Measurements from ENCODE around the gene DCUN1D5. TPM values are rescaled to one million over a fixed set of nuclear protein-coding genes. Genes with fewer than 3 reads are reported as not detected.

The DCUN1D5 gene
- total and polyA plus RNA-seq, 9 of the 15 experiments (the other 6 are each of a cell fraction or from before 2014, with no cell fraction given): 38.4 to 242 (median 115) TPM

- TF ChIP-seq CTCF (IDR thresholded peaks at IDR 0.05 in 2 of 3, conservative IDR thresholded peaks at IDR 0.05 in 1 of 3; ENCODE audit: insufficient read depth in 2 of 3, low read depth in 1 of 3, low read length in 3 of 3): peak; percentile 35 to 56 (median 38); a peak in 4 of 6 replicates
- TF ChIP-seq, protein P1, sequence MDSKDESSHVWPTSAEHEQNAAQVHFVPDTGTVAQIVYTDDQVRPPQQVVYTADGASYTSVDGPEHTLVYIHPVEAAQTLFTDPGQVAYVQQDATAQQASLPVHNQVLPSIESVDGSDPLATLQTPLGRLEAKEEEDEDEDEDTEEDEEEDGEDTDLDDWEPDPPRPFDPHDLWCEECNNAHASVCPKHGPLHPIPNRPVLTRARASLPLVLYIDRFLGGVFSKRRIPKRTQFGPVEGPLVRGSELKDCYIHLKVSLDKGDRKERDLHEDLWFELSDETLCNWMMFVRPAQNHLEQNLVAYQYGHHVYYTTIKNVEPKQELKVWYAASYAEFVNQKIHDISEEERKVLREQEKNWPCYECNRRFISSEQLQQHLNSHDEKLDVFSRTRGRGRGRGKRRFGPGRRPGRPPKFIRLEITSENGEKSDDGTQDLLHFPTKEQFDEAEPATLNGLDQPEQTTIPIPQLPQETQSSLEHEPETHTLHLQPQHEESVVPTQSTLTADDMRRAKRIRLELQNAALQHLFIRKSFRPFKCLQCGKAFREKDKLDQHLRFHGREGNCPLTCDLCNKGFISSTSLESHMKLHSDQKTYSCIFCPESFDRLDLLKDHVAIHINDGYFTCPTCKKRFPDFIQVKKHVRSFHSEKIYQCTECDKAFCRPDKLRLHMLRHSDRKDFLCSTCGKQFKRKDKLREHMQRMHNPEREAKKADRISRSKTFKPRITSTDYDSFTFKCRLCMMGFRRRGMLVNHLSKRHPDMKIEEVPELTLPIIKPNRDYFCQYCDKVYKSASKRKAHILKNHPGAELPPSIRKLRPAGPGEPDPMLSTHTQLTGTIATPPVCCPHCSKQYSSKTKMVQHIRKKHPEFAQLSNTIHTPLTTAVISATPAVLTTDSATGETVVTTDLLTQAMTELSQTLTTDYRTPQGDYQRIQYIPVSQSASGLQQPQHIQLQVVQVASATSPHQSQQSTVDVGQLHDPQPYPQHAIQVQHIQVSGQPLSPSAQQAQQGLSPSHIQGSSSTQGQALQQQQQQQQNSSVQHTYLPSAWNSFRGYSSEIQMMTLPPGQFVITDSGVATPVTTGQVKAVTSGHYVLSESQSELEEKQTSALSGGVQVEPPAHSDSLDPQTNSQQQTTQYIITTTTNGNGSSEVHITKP (IDR thresholded peaks at IDR 0.05; ENCODE audit: partially characterized antibody): no peak
- TF ChIP-seq MAX (CRISPR knock-in tag; IDR thresholded peaks at IDR 0.05): no peak
- TF ChIP-seq, protein P2, sequence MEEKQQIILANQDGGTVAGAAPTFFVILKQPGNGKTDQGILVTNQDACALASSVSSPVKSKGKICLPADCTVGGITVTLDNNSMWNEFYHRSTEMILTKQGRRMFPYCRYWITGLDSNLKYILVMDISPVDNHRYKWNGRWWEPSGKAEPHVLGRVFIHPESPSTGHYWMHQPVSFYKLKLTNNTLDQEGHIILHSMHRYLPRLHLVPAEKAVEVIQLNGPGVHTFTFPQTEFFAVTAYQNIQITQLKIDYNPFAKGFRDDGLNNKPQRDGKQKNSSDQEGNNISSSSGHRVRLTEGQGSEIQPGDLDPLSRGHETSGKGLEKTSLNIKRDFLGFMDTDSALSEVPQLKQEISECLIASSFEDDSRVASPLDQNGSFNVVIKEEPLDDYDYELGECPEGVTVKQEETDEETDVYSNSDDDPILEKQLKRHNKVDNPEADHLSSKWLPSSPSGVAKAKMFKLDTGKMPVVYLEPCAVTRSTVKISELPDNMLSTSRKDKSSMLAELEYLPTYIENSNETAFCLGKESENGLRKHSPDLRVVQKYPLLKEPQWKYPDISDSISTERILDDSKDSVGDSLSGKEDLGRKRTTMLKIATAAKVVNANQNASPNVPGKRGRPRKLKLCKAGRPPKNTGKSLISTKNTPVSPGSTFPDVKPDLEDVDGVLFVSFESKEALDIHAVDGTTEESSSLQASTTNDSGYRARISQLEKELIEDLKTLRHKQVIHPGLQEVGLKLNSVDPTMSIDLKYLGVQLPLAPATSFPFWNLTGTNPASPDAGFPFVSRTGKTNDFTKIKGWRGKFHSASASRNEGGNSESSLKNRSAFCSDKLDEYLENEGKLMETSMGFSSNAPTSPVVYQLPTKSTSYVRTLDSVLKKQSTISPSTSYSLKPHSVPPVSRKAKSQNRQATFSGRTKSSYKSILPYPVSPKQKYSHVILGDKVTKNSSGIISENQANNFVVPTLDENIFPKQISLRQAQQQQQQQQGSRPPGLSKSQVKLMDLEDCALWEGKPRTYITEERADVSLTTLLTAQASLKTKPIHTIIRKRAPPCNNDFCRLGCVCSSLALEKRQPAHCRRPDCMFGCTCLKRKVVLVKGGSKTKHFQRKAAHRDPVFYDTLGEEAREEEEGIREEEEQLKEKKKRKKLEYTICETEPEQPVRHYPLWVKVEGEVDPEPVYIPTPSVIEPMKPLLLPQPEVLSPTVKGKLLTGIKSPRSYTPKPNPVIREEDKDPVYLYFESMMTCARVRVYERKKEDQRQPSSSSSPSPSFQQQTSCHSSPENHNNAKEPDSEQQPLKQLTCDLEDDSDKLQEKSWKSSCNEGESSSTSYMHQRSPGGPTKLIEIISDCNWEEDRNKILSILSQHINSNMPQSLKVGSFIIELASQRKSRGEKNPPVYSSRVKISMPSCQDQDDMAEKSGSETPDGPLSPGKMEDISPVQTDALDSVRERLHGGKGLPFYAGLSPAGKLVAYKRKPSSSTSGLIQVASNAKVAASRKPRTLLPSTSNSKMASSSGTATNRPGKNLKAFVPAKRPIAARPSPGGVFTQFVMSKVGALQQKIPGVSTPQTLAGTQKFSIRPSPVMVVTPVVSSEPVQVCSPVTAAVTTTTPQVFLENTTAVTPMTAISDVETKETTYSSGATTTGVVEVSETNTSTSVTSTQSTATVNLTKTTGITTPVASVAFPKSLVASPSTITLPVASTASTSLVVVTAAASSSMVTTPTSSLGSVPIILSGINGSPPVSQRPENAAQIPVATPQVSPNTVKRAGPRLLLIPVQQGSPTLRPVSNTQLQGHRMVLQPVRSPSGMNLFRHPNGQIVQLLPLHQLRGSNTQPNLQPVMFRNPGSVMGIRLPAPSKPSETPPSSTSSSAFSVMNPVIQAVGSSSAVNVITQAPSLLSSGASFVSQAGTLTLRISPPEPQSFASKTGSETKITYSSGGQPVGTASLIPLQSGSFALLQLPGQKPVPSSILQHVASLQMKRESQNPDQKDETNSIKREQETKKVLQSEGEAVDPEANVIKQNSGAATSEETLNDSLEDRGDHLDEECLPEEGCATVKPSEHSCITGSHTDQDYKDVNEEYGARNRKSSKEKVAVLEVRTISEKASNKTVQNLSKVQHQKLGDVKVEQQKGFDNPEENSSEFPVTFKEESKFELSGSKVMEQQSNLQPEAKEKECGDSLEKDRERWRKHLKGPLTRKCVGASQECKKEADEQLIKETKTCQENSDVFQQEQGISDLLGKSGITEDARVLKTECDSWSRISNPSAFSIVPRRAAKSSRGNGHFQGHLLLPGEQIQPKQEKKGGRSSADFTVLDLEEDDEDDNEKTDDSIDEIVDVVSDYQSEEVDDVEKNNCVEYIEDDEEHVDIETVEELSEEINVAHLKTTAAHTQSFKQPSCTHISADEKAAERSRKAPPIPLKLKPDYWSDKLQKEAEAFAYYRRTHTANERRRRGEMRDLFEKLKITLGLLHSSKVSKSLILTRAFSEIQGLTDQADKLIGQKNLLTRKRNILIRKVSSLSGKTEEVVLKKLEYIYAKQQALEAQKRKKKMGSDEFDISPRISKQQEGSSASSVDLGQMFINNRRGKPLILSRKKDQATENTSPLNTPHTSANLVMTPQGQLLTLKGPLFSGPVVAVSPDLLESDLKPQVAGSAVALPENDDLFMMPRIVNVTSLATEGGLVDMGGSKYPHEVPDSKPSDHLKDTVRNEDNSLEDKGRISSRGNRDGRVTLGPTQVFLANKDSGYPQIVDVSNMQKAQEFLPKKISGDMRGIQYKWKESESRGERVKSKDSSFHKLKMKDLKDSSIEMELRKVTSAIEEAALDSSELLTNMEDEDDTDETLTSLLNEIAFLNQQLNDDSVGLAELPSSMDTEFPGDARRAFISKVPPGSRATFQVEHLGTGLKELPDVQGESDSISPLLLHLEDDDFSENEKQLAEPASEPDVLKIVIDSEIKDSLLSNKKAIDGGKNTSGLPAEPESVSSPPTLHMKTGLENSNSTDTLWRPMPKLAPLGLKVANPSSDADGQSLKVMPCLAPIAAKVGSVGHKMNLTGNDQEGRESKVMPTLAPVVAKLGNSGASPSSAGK (IDR thresholded peaks at IDR 0.05): no peak
- no peak for TF ChIP-seq THAP12 (CRISPR knock-in tag; IDR thresholded peaks at IDR 0.05)
These were observed 36.6 kb downstream of the DCUN1D5 start (continued) for GRCh38 chr11:103055221-103055890.
